22Rv1 (cell line): Measurements from ENCODE around the gene COL1A1.

ENCODE experiments used
- H3K27ac ChIP-seq: fragments of 450-650 bp; 2 replicates; pipeline ENCODE4 v1.5.1; 2017
- ZFX ChIP-seq: fragments of 450-650 bp; IDR thresholded peaks from 2 replicates; pipeline ENCODE4 v1.6.1; 2017; ENCODE audit warnings: antibody characterized with exemption, borderline replicate concordance
- TF ChIP-seq, protein P1 (sequence below): fragments of 450-650 bp; IDR thresholded peaks from 2 replicates; pipeline ENCODE4 v1.5.1; 2017; ENCODE audit warnings: mild to moderate bottlenecking

Gene COL1A1

GRCh38 chr17:50173335-50173941 is 28.0 kb downstream of the COL1A1 start:
- H3K27ac ChIP-seq = no peak overlapping the region
- TF ChIP-seq, protein P1, sequence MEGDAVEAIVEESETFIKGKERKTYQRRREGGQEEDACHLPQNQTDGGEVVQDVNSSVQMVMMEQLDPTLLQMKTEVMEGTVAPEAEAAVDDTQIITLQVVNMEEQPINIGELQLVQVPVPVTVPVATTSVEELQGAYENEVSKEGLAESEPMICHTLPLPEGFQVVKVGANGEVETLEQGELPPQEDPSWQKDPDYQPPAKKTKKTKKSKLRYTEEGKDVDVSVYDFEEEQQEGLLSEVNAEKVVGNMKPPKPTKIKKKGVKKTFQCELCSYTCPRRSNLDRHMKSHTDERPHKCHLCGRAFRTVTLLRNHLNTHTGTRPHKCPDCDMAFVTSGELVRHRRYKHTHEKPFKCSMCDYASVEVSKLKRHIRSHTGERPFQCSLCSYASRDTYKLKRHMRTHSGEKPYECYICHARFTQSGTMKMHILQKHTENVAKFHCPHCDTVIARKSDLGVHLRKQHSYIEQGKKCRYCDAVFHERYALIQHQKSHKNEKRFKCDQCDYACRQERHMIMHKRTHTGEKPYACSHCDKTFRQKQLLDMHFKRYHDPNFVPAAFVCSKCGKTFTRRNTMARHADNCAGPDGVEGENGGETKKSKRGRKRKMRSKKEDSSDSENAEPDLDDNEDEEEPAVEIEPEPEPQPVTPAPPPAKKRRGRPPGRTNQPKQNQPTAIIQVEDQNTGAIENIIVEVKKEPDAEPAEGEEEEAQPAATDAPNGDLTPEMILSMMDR = no peak
- no peak for TF ChIP-seq ZFX

GRCh38 chr17:50172936-50173334 is 28.5 kb downstream of the COL1A1 start:
- H3K27ac ChIP-seq = no peak overlapping the region
- TF ChIP-seq, protein P1 = no peak
- no peak for TF ChIP-seq ZFX

DNA sequence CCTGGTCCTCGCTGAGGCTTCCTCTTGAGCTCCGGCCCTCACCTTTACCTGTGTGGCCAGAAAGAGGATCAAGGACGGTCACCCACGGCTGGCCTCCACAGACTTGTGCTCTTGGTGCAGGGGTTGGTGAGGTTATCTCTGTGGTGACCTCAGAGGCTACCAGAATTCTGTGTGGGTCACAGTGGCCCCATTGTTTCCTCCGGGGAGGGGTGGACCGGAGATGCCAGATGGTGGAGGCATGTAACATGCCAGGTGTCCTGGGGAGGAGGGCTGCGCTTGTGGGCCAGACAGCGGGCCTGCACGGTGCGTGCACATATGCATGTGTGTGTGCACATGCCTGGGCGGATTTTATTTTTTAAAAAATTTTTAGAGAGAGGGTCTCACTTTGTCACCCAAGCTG is 29.3 kb downstream of the COL1A1 start:
- H3K27ac ChIP-seq = no peak overlapping the region
- no peak for TF ChIP-seq ZFX
- TF ChIP-seq, protein P1 = no peak

- no peak for TF ChIP-seq ZFX
- TF ChIP-seq, protein P1 = no peak
- H3K27ac ChIP-seq = no peak overlapping the region
These were observed 29.9 kb downstream of the COL1A1 start for GRCh38 chr17:50171371-50172071.

DNA sequence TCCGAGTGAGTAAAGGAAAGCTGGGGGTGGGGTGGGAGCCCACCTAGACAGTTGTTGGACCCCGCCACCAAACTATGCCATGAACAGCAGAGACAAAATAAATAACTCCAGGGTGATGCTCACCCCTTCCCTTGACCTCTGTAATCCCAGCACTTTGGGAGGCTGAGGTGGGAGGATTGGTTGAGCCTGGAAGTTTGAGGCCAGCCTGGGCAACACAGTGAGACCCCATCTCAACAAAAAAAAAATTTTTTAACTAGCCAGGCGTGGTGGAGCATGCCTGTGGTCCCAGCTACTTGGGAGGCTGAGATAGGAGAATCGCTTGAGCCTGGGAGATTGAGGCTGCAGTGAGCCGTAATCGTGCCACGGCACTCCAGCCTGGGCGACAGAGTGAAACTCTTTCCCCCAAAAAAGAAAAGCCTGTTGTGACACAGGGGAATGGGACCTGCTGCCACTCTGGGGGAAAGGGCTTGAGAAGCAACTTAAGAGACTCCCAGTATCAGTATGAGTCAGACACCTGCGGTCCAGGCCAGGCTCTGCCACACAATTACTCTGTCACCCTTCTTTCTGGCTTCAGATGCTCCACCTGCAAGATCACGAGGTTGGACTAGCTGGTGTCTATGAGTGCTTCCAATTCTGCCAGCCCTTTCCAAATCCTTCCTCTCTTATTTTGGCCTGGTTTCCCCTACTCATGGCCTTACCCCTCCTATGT is 30.6 kb downstream of the COL1A1 start:
- no peak for TF ChIP-seq ZFX
- TF ChIP-seq, protein P1 = no peak
- no peak overlapping the region for H3K27ac ChIP-seq

DNA sequence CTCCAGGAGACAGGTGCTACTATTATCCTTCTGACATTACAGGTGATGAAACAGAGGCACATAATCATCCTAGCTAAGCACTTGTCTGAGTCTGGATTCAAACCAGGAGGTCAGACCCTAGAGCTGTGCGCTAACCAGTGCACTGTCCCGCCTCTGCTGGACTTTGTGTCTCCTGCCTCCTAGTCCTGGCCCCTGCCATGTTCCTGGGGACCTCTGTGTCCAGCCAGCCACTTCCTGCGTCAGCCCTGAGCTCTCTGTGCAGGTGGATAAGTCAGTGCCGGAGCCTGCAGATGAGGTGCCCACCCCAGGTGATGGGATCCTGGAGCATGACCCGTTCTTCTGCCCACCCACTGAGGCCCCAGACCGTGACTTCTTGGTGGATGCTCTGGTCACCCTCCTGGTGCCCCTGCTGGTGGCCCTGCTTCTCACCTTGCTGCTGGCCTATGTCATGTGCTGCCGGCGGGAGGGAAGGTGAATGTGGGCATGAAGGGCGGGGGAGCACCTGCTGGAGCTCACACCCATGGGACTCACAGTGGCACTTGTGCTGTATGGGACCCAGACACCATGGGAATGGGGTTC is 31.5 kb downstream of the COL1A1 start:
- TF ChIP-seq, protein P1 = no peak
- no peak for TF ChIP-seq ZFX
- H3K27ac ChIP-seq = no peak overlapping the region
